ENCODE data around the gene LMTK2.

The LMTK2 gene

DNA sequence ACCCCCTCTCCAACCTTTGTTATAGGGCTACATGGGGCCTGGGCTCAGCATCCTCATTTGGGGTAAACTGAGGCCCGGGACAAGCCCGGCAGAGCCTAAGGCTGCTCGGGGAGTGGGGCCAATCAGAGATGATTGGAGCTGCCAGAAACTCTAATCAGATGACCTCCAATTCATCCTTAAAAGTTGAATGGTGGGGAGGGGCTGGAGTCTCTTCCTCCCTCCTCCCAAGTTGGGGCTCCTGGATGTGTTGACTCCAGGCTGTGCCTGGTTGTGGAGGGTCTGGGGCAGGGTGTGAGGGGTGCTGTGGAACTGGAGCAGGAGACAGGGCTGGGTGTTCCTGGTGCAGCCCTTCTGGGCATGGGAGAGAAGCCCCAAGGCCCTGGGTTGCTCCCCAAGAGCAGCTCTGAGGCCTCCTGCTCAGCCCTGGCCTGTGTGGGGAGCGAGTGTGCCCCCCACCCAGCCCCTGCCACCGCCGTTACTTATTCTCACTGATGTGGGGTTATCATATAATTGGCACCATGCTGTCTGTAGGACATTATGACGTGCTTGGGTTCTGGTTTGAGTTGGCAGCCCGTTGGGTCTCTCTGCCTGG lies 106.7 kb downstream of the LMTK2 start:
- DNase-seq (ENCODE audit: low spot score): no peak
- no peak for TF ChIP-seq CTCF (IDR thresholded peaks at IDR 0.05; ENCODE audit: borderline replicate concordance, control extremely low read depth, extremely low read depth, insufficient read depth, missing control alignments)
- in situ Hi-C loops (cut with MboI; ENCODE audit: low sequenced_read_pairs, unreplicated experiment): no loop called here

DNA sequence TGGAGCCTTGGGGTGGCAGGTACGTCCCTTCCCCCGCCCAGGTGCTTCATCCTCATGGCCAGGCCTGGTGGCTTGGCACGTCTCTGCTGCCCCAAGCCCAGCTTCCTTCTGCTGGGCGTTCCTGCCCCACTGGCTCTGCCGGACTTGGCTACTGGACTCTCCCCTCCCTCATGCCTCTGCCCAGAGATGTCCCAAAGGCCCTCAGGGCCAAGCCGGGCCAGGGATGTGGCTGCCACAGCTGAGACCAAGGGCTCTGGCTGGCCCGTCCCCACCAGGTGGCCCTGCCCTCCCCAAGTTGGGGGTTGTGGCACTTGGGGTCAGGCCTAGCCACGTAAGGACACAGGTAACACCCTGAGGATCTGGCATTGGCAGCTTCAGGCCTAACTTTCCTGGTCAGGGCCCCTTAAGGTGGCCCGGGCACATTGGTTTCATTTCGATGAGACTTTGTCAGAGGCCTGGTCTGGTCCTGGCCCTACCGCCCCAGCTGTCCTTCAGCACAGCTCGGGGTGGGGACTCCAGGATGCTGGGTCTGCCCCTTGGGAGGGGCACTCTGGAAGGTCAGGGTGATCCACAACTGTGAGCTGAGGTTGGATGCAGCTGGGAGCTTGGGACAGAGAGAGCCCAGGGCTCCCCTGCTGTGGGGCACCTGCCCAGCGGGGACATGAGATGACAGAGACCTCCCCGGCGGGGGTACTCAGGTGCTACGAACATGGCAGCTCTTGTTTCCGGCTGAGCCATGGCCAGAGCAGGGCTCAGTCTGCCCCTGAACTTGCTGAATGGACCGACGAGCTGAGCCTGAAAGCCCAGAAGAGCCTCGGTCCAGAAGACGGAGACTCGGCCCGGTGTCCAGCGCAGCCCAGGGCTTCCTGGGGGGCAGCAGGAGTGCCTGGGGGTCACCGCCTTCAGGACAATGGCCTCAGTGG lies 107.5 kb downstream of the LMTK2 start:
- in situ Hi-C loops (cut with MboI; ENCODE audit: low sequenced_read_pairs, unreplicated experiment): no loop called here
- no peak for DNase-seq (ENCODE audit: low spot score)
- TF ChIP-seq CTCF (IDR thresholded peaks at IDR 0.05; ENCODE audit: borderline replicate concordance, control extremely low read depth, extremely low read depth, insufficient read depth, missing control alignments): no peak

GRCh38 chr7:98214811-98215321 lies 108.2 kb downstream of the LMTK2 start:
- DNase-seq (ENCODE audit: low spot score): no peak
- TF ChIP-seq CTCF (IDR thresholded peaks at IDR 0.05; ENCODE audit: borderline replicate concordance, control extremely low read depth, extremely low read depth, insufficient read depth, missing control alignments): no peak
- in situ Hi-C loops (cut with MboI; ENCODE audit: low sequenced_read_pairs, unreplicated experiment): no loop called here

DNA sequence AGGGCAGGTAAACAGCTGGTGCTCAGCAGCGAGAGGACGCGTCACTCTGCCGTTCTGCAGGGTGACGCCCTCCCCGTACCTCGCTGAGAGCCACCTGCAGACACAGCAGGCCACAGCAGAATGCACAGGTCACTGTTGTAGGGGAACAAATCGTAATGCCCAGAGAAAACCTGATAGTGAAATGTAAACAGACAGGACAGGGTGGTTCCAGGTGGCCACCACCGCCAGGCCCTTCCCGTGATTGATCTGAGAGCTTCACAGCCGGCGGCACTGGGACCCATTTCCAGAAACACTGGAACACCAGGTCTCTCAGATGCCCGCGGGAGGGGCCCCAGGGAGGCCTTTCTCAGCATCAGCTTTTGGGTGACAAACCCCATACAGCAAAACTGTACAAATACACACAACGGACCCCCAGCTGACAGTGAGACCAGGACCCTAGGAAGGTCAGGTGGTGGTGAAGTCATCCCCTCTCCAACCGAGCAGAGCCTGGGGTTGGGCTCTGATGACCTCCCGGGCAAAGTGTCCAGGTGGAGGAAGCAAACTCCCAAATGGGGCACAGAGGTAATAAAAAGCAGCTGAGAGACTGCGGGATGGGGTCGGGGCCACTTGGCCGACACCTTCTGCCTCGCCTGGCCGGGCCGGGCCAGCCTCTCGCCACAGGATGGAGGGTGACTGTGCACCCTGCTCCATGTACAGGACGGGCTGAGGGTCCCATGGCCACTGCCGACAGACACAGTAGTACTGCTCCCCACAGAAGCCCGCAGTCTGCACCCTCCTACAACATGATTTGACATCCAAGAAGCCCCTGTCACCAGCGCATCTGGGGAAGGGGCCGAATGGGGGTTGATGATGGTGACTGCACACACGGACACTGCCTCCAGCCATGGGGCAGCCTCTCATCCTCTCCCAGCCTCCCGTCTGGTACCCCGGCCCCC lies 109.2 kb downstream of the LMTK2 start:
- DNase-seq (ENCODE audit: low spot score): no peak

DNA sequence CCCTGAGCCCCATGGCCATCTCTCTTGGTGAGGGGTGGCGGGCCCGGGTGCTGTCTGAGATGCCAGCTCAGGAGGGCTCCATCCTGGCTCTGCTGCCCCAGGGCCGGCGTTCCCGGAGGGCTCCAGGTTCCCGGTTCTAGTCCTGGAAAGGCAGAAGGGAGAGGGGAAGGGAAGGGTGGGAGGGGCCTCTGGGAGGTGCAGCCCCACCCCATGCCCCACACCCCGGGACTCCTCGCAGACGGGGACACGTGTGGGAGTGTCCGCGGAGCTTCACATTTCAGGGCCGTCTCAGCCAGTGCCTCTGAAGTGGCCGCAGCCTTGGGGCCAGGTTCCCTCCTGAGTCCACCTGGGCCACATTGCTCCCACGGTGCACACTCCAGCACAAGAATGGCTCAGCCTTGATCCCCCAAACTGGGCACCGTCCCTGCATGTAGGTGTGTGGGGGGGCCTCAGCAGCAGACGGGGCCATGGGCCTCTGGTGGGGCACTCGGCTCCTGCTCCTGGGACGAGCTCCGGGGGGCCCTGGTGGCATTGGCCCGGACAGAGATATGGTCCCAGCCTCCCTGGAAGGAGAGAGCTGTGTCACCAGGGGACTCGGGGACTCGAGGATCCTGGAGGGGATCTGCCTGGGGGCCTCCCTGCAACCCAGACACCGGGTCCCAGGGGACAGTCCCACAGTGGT lies 110.4 kb downstream of the LMTK2 start:
- no peak for DNase-seq (ENCODE audit: low spot score)
- in situ Hi-C loops (cut with MboI; ENCODE audit: low sequenced_read_pairs, unreplicated experiment): no loop called here
- no peak for TF ChIP-seq CTCF (IDR thresholded peaks at IDR 0.05; ENCODE audit: borderline replicate concordance, control extremely low read depth, extremely low read depth, insufficient read depth, missing control alignments)

More for the DNA sequence above, 109.2 kb downstream of the LMTK2 start:
- in situ Hi-C loops (cut with MboI; ENCODE audit: low sequenced_read_pairs, unreplicated experiment): no loop called here
- no peak for TF ChIP-seq CTCF (IDR thresholded peaks at IDR 0.05; ENCODE audit: borderline replicate concordance, control extremely low read depth, extremely low read depth, insufficient read depth, missing control alignments)
